Peyer's patch (tissue), 4 donors: ENCODE measurements around the gene CDKL5.

ENCODE experiments used
- POLR2A ChIP-seq, 2 donors: fragments of 450-650 bp; IDR thresholded peaks; one replicate each; pipeline ENCODE4 v1.5.1; 2017; ENCODE audit warnings: antibody characterized with exemption in 2 of 2, mild to moderate bottlenecking in 2 of 2, moderate library complexity in 2 of 2
- TF ChIP-seq, protein P1 (sequence below), 6 experiments: fragments of 450-650 bp in 4 of 6; fragments of 200-600 bp in 2 of 6; sonication (generic) in 1 of 6; IDR thresholded peaks; one replicate each; pipeline ENCODE4 v1.5.1; 2017 to 2019; ENCODE audit warnings: antibody characterized with exemption in 6 of 6, mild to moderate bottlenecking in 3 of 6, moderate library complexity in 1 of 6

DNA sequence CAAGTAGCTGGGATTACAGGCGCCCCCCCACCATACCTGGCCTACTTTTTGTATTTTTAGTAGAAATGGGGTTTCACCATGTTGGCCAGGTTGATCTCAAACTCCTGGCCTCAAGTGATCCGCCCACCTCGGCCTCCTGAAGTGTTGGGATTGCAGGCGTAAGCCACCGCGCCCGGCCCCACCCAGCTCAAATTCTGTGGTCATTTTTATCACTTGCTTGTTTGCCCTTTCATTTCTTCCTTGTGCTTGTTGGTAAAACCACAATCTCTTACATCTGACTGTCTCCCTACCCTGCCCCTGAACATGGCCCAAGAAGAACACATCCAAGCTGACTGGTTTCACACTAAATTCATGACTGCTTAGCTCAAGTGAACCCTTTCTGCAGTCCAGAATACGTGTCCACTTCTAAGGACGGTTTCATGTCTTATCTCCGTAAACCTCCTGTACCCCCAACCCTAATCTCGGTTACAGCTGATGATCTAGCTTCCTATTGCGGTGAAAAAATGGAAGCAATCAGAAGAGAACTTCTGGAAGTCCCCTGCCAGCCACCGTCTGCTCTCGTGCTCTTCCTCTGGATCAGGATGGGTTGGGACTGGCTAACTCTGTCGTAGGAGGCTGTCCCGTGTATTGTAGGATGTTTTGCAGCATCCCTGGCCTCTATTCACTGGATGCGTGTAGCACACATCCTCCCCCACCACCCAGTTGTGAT is 251.9 kb downstream of the CDKL5 start:
- TF ChIP-seq, protein P1, sequence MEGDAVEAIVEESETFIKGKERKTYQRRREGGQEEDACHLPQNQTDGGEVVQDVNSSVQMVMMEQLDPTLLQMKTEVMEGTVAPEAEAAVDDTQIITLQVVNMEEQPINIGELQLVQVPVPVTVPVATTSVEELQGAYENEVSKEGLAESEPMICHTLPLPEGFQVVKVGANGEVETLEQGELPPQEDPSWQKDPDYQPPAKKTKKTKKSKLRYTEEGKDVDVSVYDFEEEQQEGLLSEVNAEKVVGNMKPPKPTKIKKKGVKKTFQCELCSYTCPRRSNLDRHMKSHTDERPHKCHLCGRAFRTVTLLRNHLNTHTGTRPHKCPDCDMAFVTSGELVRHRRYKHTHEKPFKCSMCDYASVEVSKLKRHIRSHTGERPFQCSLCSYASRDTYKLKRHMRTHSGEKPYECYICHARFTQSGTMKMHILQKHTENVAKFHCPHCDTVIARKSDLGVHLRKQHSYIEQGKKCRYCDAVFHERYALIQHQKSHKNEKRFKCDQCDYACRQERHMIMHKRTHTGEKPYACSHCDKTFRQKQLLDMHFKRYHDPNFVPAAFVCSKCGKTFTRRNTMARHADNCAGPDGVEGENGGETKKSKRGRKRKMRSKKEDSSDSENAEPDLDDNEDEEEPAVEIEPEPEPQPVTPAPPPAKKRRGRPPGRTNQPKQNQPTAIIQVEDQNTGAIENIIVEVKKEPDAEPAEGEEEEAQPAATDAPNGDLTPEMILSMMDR (IDR thresholded peaks at IDR 0.05), result no peak
- no peak for TF ChIP-seq POLR2A (IDR thresholded peaks at IDR 0.05)
